ENCODE data around the gene TPD52L2.

DNA sequence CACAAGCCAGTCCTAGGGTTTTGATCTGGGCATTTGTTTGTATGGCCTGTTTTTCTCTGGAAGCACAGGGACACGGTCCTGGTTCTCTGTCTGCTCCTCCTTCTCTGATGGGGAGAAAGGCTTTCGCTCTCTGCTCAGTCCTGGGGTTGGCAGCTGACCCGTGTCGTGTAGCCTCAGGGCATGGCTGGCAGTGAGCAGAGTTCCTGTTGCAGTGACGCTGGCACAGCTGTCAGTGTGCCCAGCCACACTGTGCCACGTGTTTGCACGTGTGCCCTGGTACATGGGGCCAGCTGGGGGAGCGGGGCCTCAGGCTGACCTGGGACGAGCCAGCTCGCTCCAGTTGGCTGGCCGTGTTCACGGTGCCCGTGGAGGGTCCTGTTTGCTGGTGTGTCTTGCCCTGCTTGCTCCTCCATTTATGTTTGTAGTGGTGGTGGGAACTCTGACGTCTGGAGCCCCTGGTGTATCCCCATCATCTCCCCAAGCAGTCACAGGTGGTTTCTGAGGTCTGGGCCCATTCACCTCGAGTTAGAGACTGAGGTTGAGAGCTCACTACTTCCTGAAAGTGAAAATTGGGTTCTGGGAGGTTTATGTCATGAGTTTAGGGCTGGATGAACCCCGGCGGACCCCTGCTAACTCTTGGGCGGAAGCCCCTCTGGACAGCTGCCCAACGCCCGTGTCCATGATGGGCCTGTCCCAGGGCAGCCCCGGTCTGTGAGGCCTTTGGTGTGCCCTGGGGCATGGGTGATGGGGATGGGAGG lies 19.6 kb downstream of the TPD52L2 start:
- no peak for TF ChIP-seq CTCF (conservative IDR thresholded peaks at IDR 0.05; ENCODE audit: low read length)
- TF ChIP-seq EZH2phosphoT487 (IDR thresholded peaks at IDR 0.05; ENCODE audit: borderline replicate concordance), result no peak

Data from Loucy (cell line).